Uterus (tissue), 2 donors: Measurements from ENCODE around the gene UPF1.

Experiments used
- CTCF ChIP-seq, 4 experiments: fragments of 200-600 bp in 2 of 4; fragments of 450-650 bp in 2 of 4; sonication (generic) in 2 of 4; IDR thresholded peaks; one replicate each; pipeline ENCODE4 v1.5.1; 2016 to 2019; ENCODE audit warnings: antibody characterized with exemption in 4 of 4, mild to moderate bottlenecking in 2 of 4, moderate library complexity in 1 of 4
- POLR2A ChIP-seq, 2 donors: fragments of 450-650 bp; IDR thresholded peaks; one replicate each; pipeline ENCODE4 v1.6.1; 2016; ENCODE audit warnings: antibody characterized with exemption in 2 of 2, mild to moderate bottlenecking in 1 of 2, moderate library complexity in 1 of 2

GRCh38 chr19:18814063-18814462 lies 17.7 kb upstream of the UPF1 start:
- TF ChIP-seq POLR2A (IDR thresholded peaks at IDR 0.05) (no peak), CTCF (IDR thresholded peaks at IDR 0.05) (peak in 1 of 4 experiments; percentile 12)
